GM23248 (cell line): Measurements from ENCODE around the gene NCLN. TPM values are rescaled to one million over a fixed set of nuclear protein-coding genes. Genes with fewer than 3 reads are reported as not detected.

Experiments
- DNase-seq: peaks from one replicate; pipeline ENCODE4 v3.0.0-alpha.2; 2015
- H2AFZ ChIP-seq: fragments of 200-600 bp; sonication (generic); 2 replicates; pipeline ENCODE4 v1.6.1; 2016; ENCODE audit warnings: antibody characterized with exemption
- H3F3A ChIP-seq: fragments of 200-600 bp; sonication (generic); 2 replicates; pipeline ENCODE4 v1.6.1; 2016; ENCODE audit warnings: mild to moderate bottlenecking, antibody characterized with exemption, mixed run types; ENCODE audit not compliant: insufficient read depth
- H3K27ac ChIP-seq: fragments of 200-600 bp; sonication (generic); 2 replicates; pipeline ENCODE4 v1.5.1; 2016; ENCODE audit warnings: mild to moderate bottlenecking
- H3K27me3 ChIP-seq: fragments of 200-600 bp; sonication (generic); replicated peaks from 2 replicates; pipeline ENCODE4 v1.6.1; 2016; ENCODE audit warnings: mild to moderate bottlenecking; ENCODE audit not compliant: insufficient read depth
- H3K36me3 ChIP-seq: fragments of 200-600 bp; sonication (generic); 2 replicates; pipeline ENCODE4 v1.6.1; 2016; ENCODE audit warnings: low read depth, mild to moderate bottlenecking
- H3K4me1 ChIP-seq: fragments of 200-600 bp; sonication (generic); 2 replicates; pipeline ENCODE4 v1.6.1; 2016; ENCODE audit warnings: mild to moderate bottlenecking; ENCODE audit not compliant: insufficient read depth
- H3K4me2 ChIP-seq: fragments of 200-600 bp; sonication (generic); one replicate; pipeline ENCODE4 v1.6.1; 2016; ENCODE audit warnings: mild to moderate bottlenecking; ENCODE audit not compliant: unreplicated experiment
- H3K4me3 ChIP-seq: fragments of 200-600 bp; sonication (generic); 2 replicates; pipeline ENCODE4 v1.5.1; 2016; ENCODE audit warnings: mild to moderate bottlenecking
- H3K79me2 ChIP-seq: fragments of 200-600 bp; sonication (generic); 2 replicates; pipeline ENCODE4 v1.6.1; 2016; ENCODE audit warnings: mild to moderate bottlenecking; ENCODE audit not compliant: insufficient read depth
- H3K9ac ChIP-seq: fragments of 200-600 bp; sonication (generic); 2 replicates; pipeline ENCODE4 v1.6.1; 2016; ENCODE audit warnings: mild to moderate bottlenecking
- H3K9me2 ChIP-seq: fragments of 200-600 bp; sonication (generic); 2 replicates; pipeline ENCODE4 v1.6.1; 2016; ENCODE audit warnings: mixed run types, mild to moderate bottlenecking, moderate library complexity; ENCODE audit not compliant: insufficient read depth
- H3K9me3 ChIP-seq: fragments of 200-600 bp; sonication (generic); one replicate; pipeline ENCODE4 v1.6.1; 2017; ENCODE audit warnings: low read depth
- H4K20me1 ChIP-seq: fragments of 200-600 bp; sonication (generic); 2 replicates; pipeline ENCODE4 v1.6.0; 2016; ENCODE audit not compliant: insufficient read depth
- EZH2 ChIP-seq: fragments of 200-600 bp; sonication (generic); IDR thresholded peaks from 2 replicates; pipeline ENCODE4 v1.6.1; 2018; ENCODE audit warnings: antibody characterized with exemption, mild to moderate bottlenecking; ENCODE audit not compliant: insufficient read depth, poor library complexity, severe bottlenecking
- EZH2phosphoT487 ChIP-seq: fragments of 200-600 bp; sonication (generic); IDR thresholded peaks from 2 replicates; pipeline ENCODE4 v1.6.1; 2018; ENCODE audit warnings: antibody characterized with exemption, moderate library complexity, mild to moderate bottlenecking, low read depth; ENCODE audit not compliant: insufficient read depth
- WGBS, 2 experiments: methylation state at CpG; one replicate each; pipeline ENCODE4 v1.1.6; 2015 to 2017; ENCODE audit warnings: low lambda C conversion rate in 2 of 2, low coverage in 1 of 2; ENCODE audit errors: missing lambda C conversion rate in 2 of 2; 5-methylcytosine and 5-hydroxymethylcytosine counted together
- in situ Hi-C: fragments of 300-500 bp; cut with MboI; formaldehyde crosslinking; loops from 2 replicates; pipeline ENCODE4 v1.15.0; 2020
- polyA plus RNA-seq: library from polyadenylated mRNA; unstranded; fragments of >200 nt; fragmentation: Nextera tagmentation; extraction: Ambion mirVana; gene quantifications from 2 replicates; pipeline ENCODE4 v1.2.1, GENCODE V29; 2016
- total RNA-seq: library from RNA; depleted of rRNA; stranded (reverse); fragments of >200 nt; shearing (Covaris generic); gene quantifications from 2 replicates; pipeline ENCODE4 v1.2.3, GENCODE V29; 2014

The NCLN gene
- total and polyA plus RNA-seq, 2 experiments from 2014 or later, result 73.0 to 84.8 TPM

DNA sequence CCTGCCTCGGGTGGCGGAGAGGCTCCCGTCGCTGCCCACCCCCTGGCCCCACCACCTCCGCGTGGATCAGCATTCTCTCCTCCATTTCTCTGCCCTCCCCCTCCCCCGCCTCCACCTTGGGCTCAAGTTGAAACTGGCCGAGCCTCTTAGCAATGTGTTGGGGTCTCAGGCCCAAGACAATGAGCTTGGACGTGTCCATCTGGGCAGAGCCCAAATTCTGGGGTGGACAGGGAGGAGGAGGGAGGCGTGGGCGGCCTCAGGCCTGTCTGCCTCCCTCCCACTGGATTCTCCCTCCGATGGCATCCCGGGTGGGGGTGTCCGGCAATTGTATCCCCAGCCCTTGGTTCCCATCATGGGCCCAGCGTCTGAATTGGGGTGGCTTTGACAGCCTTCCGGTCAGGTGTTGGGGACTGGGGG, 40.0 kb downstream of the NCLN start:
- H3K27ac ChIP-seq, result no peak overlapping the region
- no peaks in the 10 kb centered on the region for H3K9me3 ChIP-seq
- H2AFZ ChIP-seq, result no peak overlapping the region
- H3K4me2 ChIP-seq, result no peak overlapping the region
- no peaks in the 10 kb centered on the region for H3K9me2 ChIP-seq
- no peak overlapping the region for H3K4me3 ChIP-seq
- DNase-seq, result no peak
- TF ChIP-seq EZH2phosphoT487, result no peak
- no peak for TF ChIP-seq EZH2
- 36 to 61% methylated on average over 7 to 16 of the region's 16 CpGs for WGBS, 2 experiments
- no peaks in the 10 kb centered on the region for H4K20me1 ChIP-seq
- no peaks in the 10 kb centered on the region for H3F3A ChIP-seq
- H3K79me2 ChIP-seq, result no peaks in the 10 kb centered on the region
- no peak overlapping the region for H3K9ac ChIP-seq
- in situ Hi-C loops, result no loop called here
- no peaks in the 10 kb centered on the region for H3K4me1 ChIP-seq
- no peaks in the 10 kb centered on the region for H3K36me3 ChIP-seq
- peaks cover 35% of the 10 kb centered on the region for H3K27me3 ChIP-seq

DNA sequence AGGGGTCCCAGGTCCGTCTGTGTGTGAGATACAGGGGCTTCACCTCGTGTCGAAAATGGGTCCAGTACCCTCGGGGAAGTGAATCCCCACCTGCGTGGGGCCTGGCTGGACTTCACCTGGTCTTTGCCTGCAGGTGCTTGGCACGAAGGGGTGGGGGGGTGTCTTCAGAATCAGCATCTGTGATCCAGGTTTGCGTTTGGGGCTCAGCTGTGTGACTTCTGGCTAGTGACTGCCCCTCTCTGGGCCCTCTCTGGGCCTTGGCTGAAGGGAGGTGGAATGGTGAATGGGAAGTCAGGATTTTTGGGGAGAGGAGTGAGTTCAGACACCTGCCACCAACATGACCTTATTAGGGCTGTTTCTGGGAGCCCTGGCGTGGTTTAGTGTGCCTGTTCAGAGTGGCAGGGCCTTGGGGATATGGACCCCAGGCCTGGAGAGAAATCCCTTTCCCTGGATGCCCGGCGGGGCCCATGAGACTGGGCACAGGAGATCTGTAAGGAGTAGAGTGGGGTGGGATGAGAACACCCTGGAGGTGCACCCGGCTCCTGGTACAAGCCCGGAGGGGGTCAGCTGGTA, 41.4 kb downstream of the NCLN start:
- Histone ChIP-seq H3K4me2 (no peak overlapping the region), H3K27ac (no peak overlapping the region), H3K4me1 (no peaks in the 10 kb centered on the region), H4K20me1 (no peaks in the 10 kb centered on the region), H3F3A (no peaks in the 10 kb centered on the region), H2AFZ (no peak overlapping the region), H3K36me3 (no peaks in the 10 kb centered on the region), H3K4me3 (no peak overlapping the region), H3K9me3 (no peaks in the 10 kb centered on the region), H3K9me2 (no peaks in the 10 kb centered on the region), H3K27me3 (peaks cover 35% of the 10 kb centered on the region), H3K79me2 (no peaks in the 10 kb centered on the region), H3K9ac (no peak overlapping the region)
- in situ Hi-C loops, result no loop called here
- WGBS, 2 experiments, result 41 to 52% methylated on average over 12 of the region's 12 CpGs
- TF ChIP-seq EZH2 (no peak), EZH2phosphoT487 (no peak)
- no peak for DNase-seq

DNA sequence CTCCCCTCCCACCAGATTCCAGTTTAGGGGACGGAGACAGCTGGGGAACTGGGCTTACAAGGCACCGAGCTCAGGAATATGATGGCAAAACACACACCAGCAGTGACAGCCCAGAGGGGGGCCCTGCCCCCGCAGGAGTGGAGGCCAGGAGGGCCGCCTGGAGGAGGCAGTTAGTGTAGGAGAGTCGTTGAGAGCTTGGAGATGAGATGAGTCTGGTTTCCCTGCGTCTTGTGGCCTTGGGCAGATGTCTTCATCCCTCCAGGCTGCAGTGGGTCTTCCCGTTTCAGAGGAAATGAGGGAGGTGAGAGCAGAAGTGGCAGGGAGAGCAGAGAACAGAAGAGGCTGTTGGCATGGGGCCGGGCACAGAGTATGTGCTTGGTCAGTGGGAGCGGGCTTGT, 43.6 kb downstream of the NCLN start:
- in situ Hi-C loops, result no loop called here
- H3K9me2 ChIP-seq, result no peaks in the 10 kb centered on the region
- TF ChIP-seq EZH2phosphoT487, result no peak
- no peak for TF ChIP-seq EZH2
- H2AFZ ChIP-seq, result no peak overlapping the region
- DNase-seq, result no peak
- 40 to 41% methylated on average over 9 of the region's 9 CpGs for WGBS, 2 experiments
- H3K36me3 ChIP-seq, result no peaks in the 10 kb centered on the region
- H3K9me3 ChIP-seq, result no peaks in the 10 kb centered on the region
- H3F3A ChIP-seq, result no peaks in the 10 kb centered on the region
- H3K4me1 ChIP-seq, result no peaks in the 10 kb centered on the region
- H3K9ac ChIP-seq, result no peak overlapping the region
- H3K4me2 ChIP-seq, result no peak overlapping the region
- no peak overlapping the region for H3K4me3 ChIP-seq
- H3K79me2 ChIP-seq, result no peaks in the 10 kb centered on the region
- peaks cover 32% of the 10 kb centered on the region for H3K27me3 ChIP-seq
- no peak overlapping the region for H3K27ac ChIP-seq
- H4K20me1 ChIP-seq, result no peaks in the 10 kb centered on the region

- no peaks in the 10 kb centered on the region for H3K9me3 ChIP-seq
- in situ Hi-C loops, result no loop called here
- H3K79me2 ChIP-seq, result no peaks in the 10 kb centered on the region
- H3K9me2 ChIP-seq, result no peaks in the 10 kb centered on the region
- H3F3A ChIP-seq, result no peaks in the 10 kb centered on the region
- peaks cover 32% of the 10 kb centered on the region for H3K27me3 ChIP-seq
- H3K4me3 ChIP-seq, result no peak overlapping the region
- no peak overlapping the region for H3K4me2 ChIP-seq
- no peak for TF ChIP-seq EZH2phosphoT487
- TF ChIP-seq EZH2, result no peak
- no peaks in the 10 kb centered on the region for H3K4me1 ChIP-seq
- no peak overlapping the region for H3K9ac ChIP-seq
- no peaks in the 10 kb centered on the region for H4K20me1 ChIP-seq
- H2AFZ ChIP-seq, result no peak overlapping the region
- no peak for DNase-seq
- H3K27ac ChIP-seq, result no peak overlapping the region
- 72 to 77% methylated on average over 4 of the region's 4 CpGs for WGBS, 2 experiments
- H3K36me3 ChIP-seq, result no peaks in the 10 kb centered on the region
Observed at GRCh38 chr19:3229888-3230496, 44.3 kb downstream of the NCLN start.
